ENCODE measurements around the gene CALCOCO1.

GRCh38 chr12:53748072-53748840, 21.0 kb upstream of the CALCOCO1 start:
- no peak for TF ChIP-seq CTCF (conservative IDR thresholded peaks at IDR 0.05; ENCODE audit: low read length)
- no peak for TF ChIP-seq EZH2phosphoT487 (IDR thresholded peaks at IDR 0.05; ENCODE audit: borderline replicate concordance)
